RWPE1 (cell line): ENCODE measurements around the gene ARL15.
"Not testable (repeated sequence)": the region's sequence is repeated elsewhere in the genome, so short reads cannot be mapped to it uniquely, and the experiment has no call there.

ENCODE experiments used
- CTCF ChIA-PET: fragments of 350-600 bp; sonication (Branson Sonifier 250); formaldehyde crosslinking; extraction: SDS; loops from one replicate; lab custom pipeline; 2021; lab: Yijun Ruan, JAX
- POLR2A ChIA-PET: fragments of 400-600 bp; formaldehyde crosslinking; extraction: SDS; loops from one replicate; lab custom pipeline; 2020; ENCODE audit warnings: antibody characterized with exemption; ENCODE audit not compliant: low non-redundant PET; lab: Yijun Ruan, JAX
- DNase-seq: peaks from one replicate; pipeline ENCODE4 v3.0.0; 2012; ENCODE audit warnings: low spot score
- H3K27ac ChIP-seq: fragments of 450-650 bp; 2 replicates; pipeline ENCODE4 v1.5.1; 2017
- TF ChIP-seq, protein P1 (sequence below): fragments of 450-650 bp; conservative IDR thresholded peaks from 2 replicates; pipeline ENCODE4 v1.5.1; 2017; ENCODE audit warnings: low read depth, mild to moderate bottlenecking

ARL15 gene

DNA sequence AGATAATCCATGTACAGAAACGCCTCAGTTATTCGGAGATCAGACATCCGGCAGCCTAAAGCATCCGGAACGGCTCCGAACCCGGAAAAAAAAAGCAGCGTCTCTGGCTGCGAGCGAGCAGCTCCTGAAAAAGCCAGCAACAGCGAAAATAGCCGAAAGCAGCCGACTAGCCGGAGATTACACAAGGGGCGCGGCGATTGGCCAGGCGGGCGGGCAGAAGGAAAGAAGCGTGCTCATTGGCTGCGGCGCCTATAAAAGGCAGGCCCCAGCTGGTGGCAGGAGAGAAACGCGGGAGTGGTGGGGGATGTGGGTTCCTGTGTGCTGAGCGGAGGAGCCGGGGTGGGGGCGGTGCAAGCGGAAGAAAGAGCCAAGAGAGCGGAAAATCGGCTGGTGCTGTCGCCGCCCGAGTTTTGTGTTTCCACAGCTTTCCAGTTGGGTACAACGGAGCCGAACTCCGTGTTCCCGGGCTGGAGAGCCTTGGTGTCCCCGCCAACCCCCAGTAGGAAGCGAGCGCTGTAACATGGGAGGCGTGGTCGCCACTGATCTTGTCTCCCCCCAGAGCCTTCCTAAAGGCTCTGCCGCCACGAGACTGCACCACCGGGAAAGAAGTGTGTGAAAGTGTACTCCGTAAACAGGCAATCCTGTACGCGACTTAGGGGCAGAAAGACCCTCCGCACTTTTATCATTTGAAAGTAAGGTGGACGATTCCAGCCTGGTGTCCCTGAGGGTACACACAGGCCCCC, at the start of gene ARL15:
ARL15 (minus strand) TSS at position 141 of the 743 bp plus-strand sequence.
- POLR2A ChIA-PET: interaction anchor here (0.6 to 1.0 kb wide), 6 partner anchors 12 to 1112 kb away, joined by 3 to 9 read pairs (median 4); no protein-coding TSS in a partner anchor
- H3K27ac ChIP-seq: peak within 1 kb of the TSS; percentile 88
- DNase-seq: peak; percentile 100
- CTCF ChIA-PET: interaction anchor here (0.5 to 2.8 kb wide), 12 partner anchors 12 to 1015 kb away, joined by 3 to 16 read pairs (median 3); no protein-coding TSS in a partner anchor
- TF ChIP-seq, protein P1, sequence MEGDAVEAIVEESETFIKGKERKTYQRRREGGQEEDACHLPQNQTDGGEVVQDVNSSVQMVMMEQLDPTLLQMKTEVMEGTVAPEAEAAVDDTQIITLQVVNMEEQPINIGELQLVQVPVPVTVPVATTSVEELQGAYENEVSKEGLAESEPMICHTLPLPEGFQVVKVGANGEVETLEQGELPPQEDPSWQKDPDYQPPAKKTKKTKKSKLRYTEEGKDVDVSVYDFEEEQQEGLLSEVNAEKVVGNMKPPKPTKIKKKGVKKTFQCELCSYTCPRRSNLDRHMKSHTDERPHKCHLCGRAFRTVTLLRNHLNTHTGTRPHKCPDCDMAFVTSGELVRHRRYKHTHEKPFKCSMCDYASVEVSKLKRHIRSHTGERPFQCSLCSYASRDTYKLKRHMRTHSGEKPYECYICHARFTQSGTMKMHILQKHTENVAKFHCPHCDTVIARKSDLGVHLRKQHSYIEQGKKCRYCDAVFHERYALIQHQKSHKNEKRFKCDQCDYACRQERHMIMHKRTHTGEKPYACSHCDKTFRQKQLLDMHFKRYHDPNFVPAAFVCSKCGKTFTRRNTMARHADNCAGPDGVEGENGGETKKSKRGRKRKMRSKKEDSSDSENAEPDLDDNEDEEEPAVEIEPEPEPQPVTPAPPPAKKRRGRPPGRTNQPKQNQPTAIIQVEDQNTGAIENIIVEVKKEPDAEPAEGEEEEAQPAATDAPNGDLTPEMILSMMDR: no peak

DNA sequence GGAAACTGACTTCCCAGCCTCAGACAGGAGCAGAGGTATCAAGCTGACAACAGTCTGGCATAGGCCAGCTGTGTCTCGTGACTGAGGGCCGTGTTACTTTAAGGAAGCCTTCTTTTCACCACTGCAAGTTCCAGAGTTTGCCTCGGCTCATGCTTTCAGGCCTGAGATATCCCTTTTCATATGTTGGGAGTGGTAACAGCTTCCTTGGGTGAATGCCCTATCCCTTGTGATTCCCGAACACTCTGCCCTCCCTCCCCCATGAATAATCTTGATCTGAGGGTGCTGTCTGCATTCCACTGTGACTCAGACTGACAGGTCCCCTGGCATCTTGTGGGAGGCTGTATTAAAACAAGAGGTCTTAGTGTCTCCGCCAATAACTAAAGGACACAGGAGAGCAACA, 49.7 kb upstream of the ARL15 start:
- ChIA-PET POLR2A (no interaction called here), CTCF (interaction anchor here (1.6 kb wide), 1 partner anchor 60 kb away, joined by 4 read pairs; no protein-coding TSS in a partner anchor)
- peak; percentile 93 for DNase-seq
- TF ChIP-seq, protein P1: no peak
- H3K27ac ChIP-seq: peak overlapping the region; percentile 81

DNA sequence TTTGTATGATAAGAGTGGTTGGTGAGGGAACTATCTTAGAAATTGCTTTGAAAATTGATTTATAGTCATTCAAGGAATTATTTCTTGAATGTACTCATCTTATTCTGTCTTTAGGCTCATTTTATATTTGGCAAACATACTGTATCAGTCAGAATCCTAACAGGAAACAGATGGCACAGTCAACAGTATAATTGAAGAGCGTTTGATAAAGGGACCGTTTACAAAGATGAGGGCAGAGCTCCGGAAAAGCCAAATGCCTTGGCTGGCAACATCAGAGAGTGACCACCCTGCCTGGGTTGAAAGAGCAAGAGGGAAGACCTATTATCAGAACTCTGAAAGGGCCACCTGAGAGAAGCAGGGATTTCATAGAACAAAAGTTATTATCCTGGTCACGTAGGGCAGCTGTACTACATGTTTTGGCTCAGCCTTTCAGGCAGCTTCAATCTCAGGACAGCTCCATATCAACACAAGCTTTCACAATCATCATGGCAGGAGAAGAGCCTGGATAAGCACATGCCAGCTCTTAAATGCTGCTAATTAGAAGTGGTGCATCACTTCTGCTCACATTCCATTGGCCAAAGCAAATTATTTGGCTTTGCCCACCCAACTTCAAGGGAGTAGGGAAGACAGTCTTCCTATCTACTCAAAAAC, 47.2 kb upstream of the ARL15 start:
- no peak overlapping the region for H3K27ac ChIP-seq
- POLR2A ChIA-PET: no interaction called here
- CTCF ChIA-PET: interaction anchor here (0.6 kb wide), 1 partner anchor 46 kb away, joined by 3 read pairs; no protein-coding TSS in a partner anchor
- TF ChIP-seq, protein P1: no peak
- DNase-seq: no peak

DNA sequence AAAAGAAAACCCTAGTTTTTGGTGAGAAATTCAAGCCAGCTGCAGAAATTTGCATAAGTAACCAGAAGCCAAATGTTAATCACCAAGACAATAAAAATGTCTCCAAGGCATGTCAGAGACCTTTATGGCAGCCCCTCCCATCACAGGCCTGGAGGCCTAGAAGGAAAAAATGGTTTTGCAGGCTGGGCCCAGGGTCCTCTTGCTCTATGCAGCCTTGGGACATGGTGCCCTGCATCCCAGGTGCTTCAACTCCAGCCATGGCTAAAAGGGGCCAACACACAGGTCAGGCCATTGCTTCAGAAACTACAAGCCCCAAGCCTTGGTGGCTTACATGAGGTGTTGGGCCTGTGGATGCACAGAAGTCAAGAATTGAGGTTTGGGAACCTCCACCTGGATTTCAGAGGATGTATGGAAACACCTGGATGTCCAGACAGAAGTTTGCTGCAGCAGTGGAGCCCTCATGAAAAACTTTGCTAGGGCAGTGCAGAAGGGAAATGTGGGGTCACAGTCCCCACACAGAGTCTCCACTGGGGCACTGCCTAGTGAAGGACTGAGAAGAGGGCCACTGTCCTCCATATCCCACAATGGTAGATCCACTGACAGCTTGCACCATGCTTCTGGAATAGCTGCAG, 43.7 kb upstream of the ARL15 start:
- POLR2A ChIA-PET, H3K27ac ChIP-seq, DNase-seq, CTCF ChIA-PET: not testable (repeated sequence)

DNA sequence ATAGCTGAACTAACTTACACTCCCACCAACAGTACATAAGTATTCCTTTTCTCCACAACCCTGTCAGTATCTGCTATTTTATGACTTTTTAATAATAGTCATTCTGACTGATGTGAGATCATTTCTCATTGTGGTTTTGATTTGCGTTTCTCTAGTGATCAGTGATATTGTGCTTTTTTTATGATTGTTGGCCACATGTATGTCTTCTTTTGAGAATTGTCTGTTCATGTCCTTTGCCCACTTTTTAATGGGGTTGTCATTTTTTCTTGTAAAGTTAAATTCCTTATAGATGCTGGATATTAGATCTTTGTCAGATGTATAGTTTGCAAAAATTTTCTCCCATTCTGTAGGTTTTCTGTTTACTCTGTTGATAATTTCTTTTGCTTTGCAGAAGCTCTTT, 42.2 kb upstream of the ARL15 start:
- POLR2A ChIA-PET, DNase-seq, CTCF ChIA-PET, H3K27ac ChIP-seq: not testable (repeated sequence)

DNA sequence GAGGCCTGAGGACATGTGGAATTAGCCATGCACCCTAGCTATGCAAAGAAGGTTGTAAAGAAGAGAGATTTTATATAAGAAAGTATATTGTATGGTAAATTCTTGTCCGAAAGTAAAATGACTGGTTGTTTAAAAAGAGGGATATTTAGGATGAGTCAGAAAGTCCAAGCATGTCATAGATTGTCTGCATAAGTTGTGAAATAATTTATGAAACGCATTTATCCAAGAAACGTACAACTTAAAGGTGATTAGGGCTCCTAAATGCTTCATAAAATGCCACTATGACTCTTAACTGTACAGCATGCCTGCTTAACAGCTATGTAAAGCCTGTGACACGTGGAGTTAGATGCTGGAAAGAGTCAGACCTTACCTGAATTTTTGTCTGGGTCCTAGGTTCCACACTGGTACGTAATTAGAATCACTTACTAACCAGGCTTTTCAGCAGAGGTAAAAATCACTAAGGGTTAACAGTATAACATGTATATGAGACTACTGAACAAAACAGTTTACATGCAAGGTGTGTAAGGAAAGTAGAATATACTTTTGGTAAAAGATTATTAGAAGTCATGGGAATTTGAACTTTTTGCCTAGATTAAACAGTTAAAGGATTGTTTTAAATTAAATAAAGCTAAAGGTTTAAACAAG, 37.0 kb upstream of the ARL15 start:
- ChIA-PET CTCF (interaction anchor here (0.7 to 1.1 kb wide), 2 partner anchors 17 to 23 kb away, joined by 3 read pairs; no protein-coding TSS in a partner anchor), POLR2A (no interaction called here)
- no peak for DNase-seq
- H3K27ac ChIP-seq: no peak overlapping the region
- TF ChIP-seq, protein P1: no peak

DNA sequence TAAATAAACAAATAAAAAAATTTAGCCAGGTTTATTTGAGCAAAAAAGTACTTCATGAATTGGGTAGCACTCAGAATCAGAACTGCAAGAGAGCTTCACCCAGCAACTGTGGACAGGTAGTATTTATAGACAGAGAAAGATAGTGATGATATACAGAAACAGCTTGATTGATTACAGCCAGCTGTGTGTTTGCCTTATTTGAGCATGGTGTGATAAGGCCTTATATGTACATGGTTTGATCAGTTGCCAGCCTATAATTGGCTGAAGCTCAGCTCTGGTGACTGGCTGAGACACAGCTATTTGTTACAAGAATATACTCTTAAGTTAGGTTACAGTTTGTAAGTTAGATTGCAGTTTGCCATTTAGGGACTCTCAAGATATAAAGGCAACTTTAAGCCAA, 34.3 kb upstream of the ARL15 start:
- TF ChIP-seq, protein P1: no peak
- ChIA-PET POLR2A (no interaction called here), CTCF (no interaction called here)
- no peak overlapping the region for H3K27ac ChIP-seq
- DNase-seq: no peak
